Left cardiac atrium (tissue), 4 donors: ENCODE data around the gene CAPN12. TPM values are rescaled to one million over a fixed set of nuclear protein-coding genes. Genes with fewer than 3 reads are reported as not detected.

Experiments used
- ATAC-seq, 2 donors: fragments of 200-7000 bp; cut with Tn5 transposase; one replicate each; pipeline ENCODE4 v1.9.1; 2020; ENCODE audit warnings: mild to moderate bottlenecking in 2 of 2, moderate library complexity in 2 of 2
- DNase-seq: peaks from one replicate; pipeline ENCODE4 v3.0.0-alpha.2; 2020
- intact Hi-C, 2 donors: fragments of 100-400 bp; cut with DNase I; formaldehyde crosslinking; loops; one replicate each; pipeline versions ENCODE4 v1.14.1 to v1.15.1; 2022 to 2023
- total RNA-seq, 2 donors: library from RNA; stranded (reverse); fragmentation: NEBNext Ultra II Directional; extraction: Animal tissue kit (Norgen Biotek cat#: 25700); gene quantifications; one replicate each; pipeline ENCODE4 v1.2.1, GENCODE V29; 2021
- donor health status: DM: no; HTN: yes; CAD: no.
- donor health status: DM: no; HTN: yes; CAD: no; lungs with severe emphysema.
- donor health status: DM: yes; HTN: yes; CAD: no.
- donor health status: Dilated cardiomyopathy.

The CAPN12 gene
- total RNA-seq, 2 donors from 2014 or later = 0.77 to 0.81 TPM

- intact Hi-C loops = no loop called here
- DNase-seq = no peak
These were observed 51.6 kb downstream of the CAPN12 start for GRCh38 chr19:38692458-38693379.

GRCh38 chr19:38691938-38692457, 52.3 kb downstream of the CAPN12 start:
- DNase-seq = peak; percentile 73
- peak; percentile 48 to 78 for ATAC-seq
- intact Hi-C loops = no loop called here

More at GRCh38 chr19:38692458-38693379, 51.6 kb downstream of the CAPN12 start:
- ATAC-seq = peak; percentile 13 to 67

- ATAC-seq = no peak
- intact Hi-C loops = no loop called here
- DNase-seq = no peak
These were observed 53.4 kb downstream of the CAPN12 start for GRCh38 chr19:38690832-38691231.

- ATAC-seq (no peak), DNase-seq (no peak)
- intact Hi-C loops = no loop called here
These were observed 54.1 kb downstream of the CAPN12 start for GRCh38 chr19:38690146-38690545.

GRCh38 chr19:38687837-38688378, 56.4 kb downstream of the CAPN12 start:
- intact Hi-C loops = no loop called here
- ATAC-seq = no peak
- DNase-seq = no peak

- intact Hi-C loops = no loop called here
- no peak for DNase-seq
- peak in 1 of 2 donors; percentile 9 for ATAC-seq
These were observed 57.8 kb downstream of the CAPN12 start for GRCh38 chr19:38686530-38686888.

- intact Hi-C loops = no loop called here
- ATAC-seq (peak; percentile 9 to 28), DNase-seq (peak; percentile 44)
These were observed 58.4 kb downstream of the CAPN12 start for GRCh38 chr19:38685666-38686529.

GRCh38 chr19:38684862-38685665, 59.2 kb downstream of the CAPN12 start:
- intact Hi-C loops = no loop called here
- no peak for ATAC-seq
- DNase-seq = no peak

- intact Hi-C loops = no loop called here
- DNase-seq = peak; percentile 80
These were observed 60.0 kb downstream of the CAPN12 start for GRCh38 chr19:38684078-38684861.

GRCh38 chr19:38683393-38684077, 60.7 kb downstream of the CAPN12 start:
- intact Hi-C loops = no loop called here
- peak; percentile 66 to 83 for ATAC-seq
- peak; percentile 74 for DNase-seq

More at GRCh38 chr19:38684078-38684861, 60.0 kb downstream of the CAPN12 start:
- peak; percentile 60 to 86 for ATAC-seq

- intact Hi-C loops = no loop called here
- DNase-seq (no peak), ATAC-seq (peak in 1 of 2 donors; percentile 2)
These were observed 61.3 kb downstream of the CAPN12 start for GRCh38 chr19:38682872-38683392.

- DNase-seq (no peak), ATAC-seq (no peak)
- intact Hi-C loops = no loop called here
These were observed 61.9 kb downstream of the CAPN12 start for GRCh38 chr19:38682195-38682867.

Other genes starting within 250 kb of the CAPN12 start
- gene MAP4K1, start 126.5 kb downstream of the CAPN12 start, total RNA-seq = 1 to 10 TPM; 3.1 TPM
- gene EIF3K, start 125.3 kb downstream of the CAPN12 start, total RNA-seq = 100 to 1,000 TPM; 515 to 563 TPM
- 100 to 1,000 TPM; 160 to 333 TPM for gene ACTN4, start 96.8 kb downstream of the CAPN12 start, total RNA-seq
- gene LGALS7, start 29.0 kb upstream of the CAPN12 start, total RNA-seq = not detected
- not detected for gene LGALS7B, start 44.7 kb upstream of the CAPN12 start, total RNA-seq
- 1 to 10 TPM in 1 of 2 donors, under 1 TPM in 1; 0.85 to 1.4 TPM for gene LGALS4, start 68.5 kb upstream of the CAPN12 start, total RNA-seq
- gene ECH1, start 87.3 kb upstream of the CAPN12 start, total RNA-seq = 100 to 1,000 TPM; 449 to 630 TPM
- 100 to 1,000 TPM; 179 to 185 TPM for gene HNRNPL, start 105.5 kb upstream of the CAPN12 start, total RNA-seq
- gene RINL, start 133.8 kb upstream of the CAPN12 start, total RNA-seq = 1 to 10 TPM; 4.4 to 7.6 TPM
- 10 to 100 TPM; 63.3 to 92.1 TPM for gene SIRT2, start 155.1 kb upstream of the CAPN12 start, total RNA-seq
- 10 to 100 TPM; 17.9 to 23.0 TPM for gene NFKBIB, start 155.5 kb upstream of the CAPN12 start, total RNA-seq
- gene CCER2, start 167.7 kb upstream of the CAPN12 start, total RNA-seq = not detected
- 10 to 100 TPM in 1 of 2 donors, 1 to 10 TPM in 1; 9.5 to 17.7 TPM for gene SARS2, start 186.3 kb upstream of the CAPN12 start, total RNA-seq
- gene MRPS12, start 186.5 kb upstream of the CAPN12 start, total RNA-seq = 10 to 100 TPM; 56.2 to 69.0 TPM
- gene FBXO17, start 231.3 kb upstream of the CAPN12 start, total RNA-seq = 1 to 10 TPM; 7.2 to 7.8 TPM